Kidney epithelial cell (primary cell): ENCODE measurements around the gene KCNJ16. TPM values are rescaled to one million over a fixed set of nuclear protein-coding genes. Genes with fewer than 3 reads are reported as not detected.

Experiments
- DNase-seq: peaks from one replicate; pipeline ENCODE4 v3.0.0-alpha.2; 2010; ENCODE audit warnings: low read depth
- H3K27me3 ChIP-seq: 2 replicates; pipeline ENCODE4 v1.6.0; 2011; ENCODE audit warnings: low read length; ENCODE audit not compliant: control insufficient read depth, insufficient read depth
- H3K36me3 ChIP-seq: 2 replicates; pipeline ENCODE4 v1.5.1; 2011; ENCODE audit warnings: low read length; ENCODE audit not compliant: control insufficient read depth, insufficient read depth
- H3K4me3 ChIP-seq: 2 replicates; pipeline ENCODE4 v1.5.1; 2011; ENCODE audit warnings: low read depth, mild to moderate bottlenecking, control low read depth, low read length
- CTCF ChIP-seq: IDR thresholded peaks from 2 replicates; pipeline ENCODE4 v1.5.1; 2011; ENCODE audit warnings: mild to moderate bottlenecking, moderate library complexity, low read length, control low read depth, inconsistent platforms; ENCODE audit not compliant: insufficient read depth, poor library complexity, severe bottlenecking
- total RNA-seq: library from RNA; depleted of rRNA; stranded (reverse); fragments of >200 nt; gene quantifications from 2 replicates; pipeline ENCODE4 v1.2.3, GENCODE V29; 2015

Gene KCNJ16
- total RNA-seq, 1 donor from 2014 or later = 4.1 TPM

GRCh38 chr17:70169709-70170597, 94.9 kb downstream of the KCNJ16 start:
- Histone ChIP-seq H3K4me3 (peak overlapping the region; percentile 42), H3K27me3 (no peaks in the 10 kb centered on the region), H3K36me3 (no peaks in the 10 kb centered on the region)
- TF ChIP-seq CTCF = no peak
- DNase-seq = no peak

GRCh38 chr17:70171159-70171558, 96.1 kb downstream of the KCNJ16 start:
- TF ChIP-seq CTCF = no peak
- Histone ChIP-seq H3K36me3 (no peaks in the 10 kb centered on the region), H3K4me3 (no peak overlapping the region), H3K27me3 (no peaks in the 10 kb centered on the region)
- no peak for DNase-seq

GRCh38 chr17:70172449-70172848, 97.4 kb downstream of the KCNJ16 start:
- no peaks in the 10 kb centered on the region for H3K27me3 ChIP-seq
- TF ChIP-seq CTCF = no peak
- DNase-seq = no peak
- no peak overlapping the region for H3K4me3 ChIP-seq
- no peaks in the 10 kb centered on the region for H3K36me3 ChIP-seq

GRCh38 chr17:70172923-70173322, 97.9 kb downstream of the KCNJ16 start:
- H3K4me3 ChIP-seq = no peak overlapping the region
- no peaks in the 10 kb centered on the region for H3K27me3 ChIP-seq
- no peak for TF ChIP-seq CTCF
- no peak for DNase-seq
- H3K36me3 ChIP-seq = no peaks in the 10 kb centered on the region

- Histone ChIP-seq H3K4me3 (no peak overlapping the region), H3K36me3 (no peaks in the 10 kb centered on the region), H3K27me3 (no peaks in the 10 kb centered on the region)
- DNase-seq = no peak
- no peak for TF ChIP-seq CTCF
Observed at GRCh38 chr17:70173681-70174080, 98.7 kb downstream of the KCNJ16 start.

GRCh38 chr17:70181376-70181775, 106.4 kb downstream of the KCNJ16 start:
- no peak overlapping the region for H3K4me3 ChIP-seq
- no peak for TF ChIP-seq CTCF
- DNase-seq = no peak
- no peaks in the 10 kb centered on the region for H3K27me3 ChIP-seq
- H3K36me3 ChIP-seq = no peaks in the 10 kb centered on the region
